ENCODE measurements around the gene DPY19L3. TPM values are rescaled to one million over a fixed set of nuclear protein-coding genes. Genes with fewer than 3 reads are reported as not detected.

Gene DPY19L3
- total RNA-seq, 1 experiment from 2014 or later: 27.8 TPM

- intact Hi-C loops (cut with micrococcal nuclease; ENCODE audit: unreplicated experiment): no loop called here
- Histone ChIP-seq H3K36me3 (ENCODE audit: control insufficient read depth, insufficient read depth, low read length) (peaks cover 3% of the 10 kb centered on the region), H3K9me3 (ENCODE audit: control insufficient read depth, insufficient read depth, low read depth, low read length) (no peaks in the 10 kb centered on the region), H3K4me3 (ENCODE audit: low read depth in 2 of 2, low read length in 2 of 2) (no peak overlapping the region), H3K4me1 (ENCODE audit: control insufficient read depth, insufficient read depth, low read length) (no peaks in the 10 kb centered on the region), H3K27ac (ENCODE audit: low read length) (no peak overlapping the region), H3K27me3 (ENCODE audit: control insufficient read depth, insufficient read depth, low read length) (no peaks in the 10 kb centered on the region)
- in situ Hi-C loops (cut with HindIII; ENCODE audit: low pct_unique_long_range_greater_than_20kb, low sequenced_read_pairs): no loop called here
- ChIA-PET CTCF (no interaction called here), POLR2A (no interaction called here)
- no peak for ATAC-seq
- no peak for DNase-seq (ENCODE audit: low read depth, low spot score)
- no TSS peak for BruUV-seq (replicated peaks)
- TF ChIP-seq POLR2AphosphoS5 (IDR thresholded peaks at IDR 0.05; ENCODE audit: low read depth, low read length): no peak
Observed at GRCh38 chr19:32480321-32480720, 74.8 kb downstream of the DPY19L3 start.

GRCh38 chr19:32483574-32483973 lies 78.0 kb downstream of the DPY19L3 start:
- no peak for DNase-seq (ENCODE audit: low read depth, low spot score)
- CTCF ChIA-PET: no interaction called here
- ATAC-seq: no peak
- no peak overlapping the region for H3K27ac ChIP-seq (ENCODE audit: low read length)
- no peak overlapping the region for H3K4me3 ChIP-seq (ENCODE audit: low read depth in 2 of 2, low read length in 2 of 2)
- peaks cover 3% of the 10 kb centered on the region for H3K36me3 ChIP-seq (ENCODE audit: control insufficient read depth, insufficient read depth, low read length)
- no peaks in the 10 kb centered on the region for H3K9me3 ChIP-seq (ENCODE audit: control insufficient read depth, insufficient read depth, low read depth, low read length)
- POLR2A ChIA-PET: no interaction called here
- in situ Hi-C loops (cut with HindIII; ENCODE audit: low pct_unique_long_range_greater_than_20kb, low sequenced_read_pairs) (no loop called here), intact Hi-C loops (cut with micrococcal nuclease; ENCODE audit: unreplicated experiment) (no loop called here)
- BruUV-seq (replicated peaks): no TSS peak
- TF ChIP-seq POLR2AphosphoS5 (IDR thresholded peaks at IDR 0.05; ENCODE audit: low read depth, low read length) (no peak), SIN3A (IDR thresholded peaks at IDR 0.05; ENCODE audit: borderline replicate concordance, insufficient read depth, low read depth, low read length) (no peak), TCF7L2 (IDR thresholded peaks at IDR 0.05; ENCODE audit: low read depth, low read length) (no peak)
- TF ChIP-seq, protein P1, sequence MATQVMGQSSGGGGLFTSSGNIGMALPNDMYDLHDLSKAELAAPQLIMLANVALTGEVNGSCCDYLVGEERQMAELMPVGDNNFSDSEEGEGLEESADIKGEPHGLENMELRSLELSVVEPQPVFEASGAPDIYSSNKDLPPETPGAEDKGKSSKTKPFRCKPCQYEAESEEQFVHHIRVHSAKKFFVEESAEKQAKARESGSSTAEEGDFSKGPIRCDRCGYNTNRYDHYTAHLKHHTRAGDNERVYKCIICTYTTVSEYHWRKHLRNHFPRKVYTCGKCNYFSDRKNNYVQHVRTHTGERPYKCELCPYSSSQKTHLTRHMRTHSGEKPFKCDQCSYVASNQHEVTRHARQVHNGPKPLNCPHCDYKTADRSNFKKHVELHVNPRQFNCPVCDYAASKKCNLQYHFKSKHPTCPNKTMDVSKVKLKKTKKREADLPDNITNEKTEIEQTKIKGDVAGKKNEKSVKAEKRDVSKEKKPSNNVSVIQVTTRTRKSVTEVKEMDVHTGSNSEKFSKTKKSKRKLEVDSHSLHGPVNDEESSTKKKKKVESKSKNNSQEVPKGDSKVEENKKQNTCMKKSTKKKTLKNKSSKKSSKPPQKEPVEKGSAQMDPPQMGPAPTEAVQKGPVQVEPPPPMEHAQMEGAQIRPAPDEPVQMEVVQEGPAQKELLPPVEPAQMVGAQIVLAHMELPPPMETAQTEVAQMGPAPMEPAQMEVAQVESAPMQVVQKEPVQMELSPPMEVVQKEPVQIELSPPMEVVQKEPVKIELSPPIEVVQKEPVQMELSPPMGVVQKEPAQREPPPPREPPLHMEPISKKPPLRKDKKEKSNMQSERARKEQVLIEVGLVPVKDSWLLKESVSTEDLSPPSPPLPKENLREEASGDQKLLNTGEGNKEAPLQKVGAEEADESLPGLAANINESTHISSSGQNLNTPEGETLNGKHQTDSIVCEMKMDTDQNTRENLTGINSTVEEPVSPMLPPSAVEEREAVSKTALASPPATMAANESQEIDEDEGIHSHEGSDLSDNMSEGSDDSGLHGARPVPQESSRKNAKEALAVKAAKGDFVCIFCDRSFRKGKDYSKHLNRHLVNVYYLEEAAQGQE (IDR thresholded peaks at IDR 0.05; ENCODE audit: insufficient read depth in 1 of 2, low read depth in 2 of 2, low read length in 1 of 2): no peak
- TF ChIP-seq, protein P2, sequence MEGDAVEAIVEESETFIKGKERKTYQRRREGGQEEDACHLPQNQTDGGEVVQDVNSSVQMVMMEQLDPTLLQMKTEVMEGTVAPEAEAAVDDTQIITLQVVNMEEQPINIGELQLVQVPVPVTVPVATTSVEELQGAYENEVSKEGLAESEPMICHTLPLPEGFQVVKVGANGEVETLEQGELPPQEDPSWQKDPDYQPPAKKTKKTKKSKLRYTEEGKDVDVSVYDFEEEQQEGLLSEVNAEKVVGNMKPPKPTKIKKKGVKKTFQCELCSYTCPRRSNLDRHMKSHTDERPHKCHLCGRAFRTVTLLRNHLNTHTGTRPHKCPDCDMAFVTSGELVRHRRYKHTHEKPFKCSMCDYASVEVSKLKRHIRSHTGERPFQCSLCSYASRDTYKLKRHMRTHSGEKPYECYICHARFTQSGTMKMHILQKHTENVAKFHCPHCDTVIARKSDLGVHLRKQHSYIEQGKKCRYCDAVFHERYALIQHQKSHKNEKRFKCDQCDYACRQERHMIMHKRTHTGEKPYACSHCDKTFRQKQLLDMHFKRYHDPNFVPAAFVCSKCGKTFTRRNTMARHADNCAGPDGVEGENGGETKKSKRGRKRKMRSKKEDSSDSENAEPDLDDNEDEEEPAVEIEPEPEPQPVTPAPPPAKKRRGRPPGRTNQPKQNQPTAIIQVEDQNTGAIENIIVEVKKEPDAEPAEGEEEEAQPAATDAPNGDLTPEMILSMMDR (IDR thresholded peaks at IDR 0.05): no peak
- H3K27me3 ChIP-seq (ENCODE audit: control insufficient read depth, insufficient read depth, low read length): no peaks in the 10 kb centered on the region
- no peaks in the 10 kb centered on the region for H3K4me1 ChIP-seq (ENCODE audit: control insufficient read depth, insufficient read depth, low read length)

GRCh38 chr19:32489971-32490370 lies 84.4 kb downstream of the DPY19L3 start:
- no peak for ATAC-seq
- ChIA-PET POLR2A (no interaction called here), CTCF (interaction anchor here (0.6 kb wide), 1 partner anchor 184 kb away, joined by 8 read pairs; no protein-coding TSS in a partner anchor)
- TF ChIP-seq, protein P1 (IDR thresholded peaks at IDR 0.05; ENCODE audit: insufficient read depth in 1 of 2, low read depth in 2 of 2, low read length in 1 of 2): no peak
- TF ChIP-seq POLR2AphosphoS5 (IDR thresholded peaks at IDR 0.05; ENCODE audit: low read depth, low read length) (no peak), SIN3A (IDR thresholded peaks at IDR 0.05; ENCODE audit: borderline replicate concordance, insufficient read depth, low read depth, low read length) (no peak), TCF7L2 (IDR thresholded peaks at IDR 0.05; ENCODE audit: low read depth, low read length) (no peak)
- TF ChIP-seq, protein P2 (IDR thresholded peaks at IDR 0.05): no peak
- H3K9me3 ChIP-seq (ENCODE audit: control insufficient read depth, insufficient read depth, low read depth, low read length): no peaks in the 10 kb centered on the region
- H3K36me3 ChIP-seq (ENCODE audit: control insufficient read depth, insufficient read depth, low read length): no peaks in the 10 kb centered on the region
- no TSS peak for BruUV-seq (replicated peaks)
- in situ Hi-C loops (cut with HindIII; ENCODE audit: low pct_unique_long_range_greater_than_20kb, low sequenced_read_pairs): no loop called here
- H3K27me3 ChIP-seq (ENCODE audit: control insufficient read depth, insufficient read depth, low read length): no peaks in the 10 kb centered on the region
- intact Hi-C loops (cut with micrococcal nuclease; ENCODE audit: unreplicated experiment): no loop called here
- H3K4me1 ChIP-seq (ENCODE audit: control insufficient read depth, insufficient read depth, low read length): no peaks in the 10 kb centered on the region
- no peak overlapping the region for H3K27ac ChIP-seq (ENCODE audit: low read length)
- no peak overlapping the region for H3K4me3 ChIP-seq (ENCODE audit: low read depth in 2 of 2, low read length in 2 of 2)
- DNase-seq (ENCODE audit: low read depth, low spot score): no peak
